Measurements from ENCODE around the gene ATOH8.
"Not testable (repeated sequence)": the region's sequence is repeated elsewhere in the genome, so short reads cannot be mapped to it uniquely, and the experiment has no call there.

The ATOH8 gene

DNA sequence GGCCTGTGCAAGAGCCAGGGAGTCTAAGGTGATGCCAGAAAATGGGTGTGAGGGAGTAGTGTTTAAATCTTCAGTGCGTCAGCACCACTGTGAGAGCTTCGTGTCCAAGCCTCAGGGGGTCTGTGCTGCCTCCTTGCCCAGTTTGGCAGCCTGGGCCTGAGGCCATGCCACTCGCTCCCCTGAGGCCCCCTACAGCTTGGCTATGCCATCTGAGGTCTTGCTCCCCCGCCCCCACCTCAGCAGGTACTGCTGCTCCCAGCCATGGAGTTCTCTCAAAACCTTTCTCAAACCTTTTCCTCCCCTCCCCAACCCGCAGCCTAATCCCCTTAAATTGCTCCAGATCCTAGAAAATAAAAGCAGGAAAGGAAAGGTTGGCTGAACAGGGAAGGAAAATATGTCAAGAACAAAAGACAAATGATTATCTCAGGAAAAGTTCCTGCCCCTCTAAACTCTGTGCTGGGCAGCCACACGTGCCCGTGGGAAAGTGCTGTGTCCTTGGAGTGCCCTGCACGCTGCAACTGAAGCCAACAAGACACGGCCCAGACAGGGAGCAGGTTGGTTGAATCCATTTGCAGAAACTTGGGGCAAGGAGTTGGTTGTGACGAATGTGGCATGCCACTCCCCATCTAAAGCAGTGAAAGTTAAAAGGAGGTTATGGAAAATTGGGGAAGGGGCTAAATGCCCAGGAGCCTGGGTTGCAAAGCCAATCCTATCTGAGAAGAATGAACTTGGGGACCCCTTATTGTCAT, 61.2 kb downstream of the ATOH8 start:
- DNase-seq (no peak), ATAC-seq (no peak)
- Mint-ChIP-seq H3K4me3 (no peak overlapping the region), H3K27ac (no peak overlapping the region), H3K9me3 (no peaks in the 10 kb centered on the region), H3K4me1 (no peaks in the 10 kb centered on the region), H3K27me3 (no peaks in the 10 kb centered on the region)

DNA sequence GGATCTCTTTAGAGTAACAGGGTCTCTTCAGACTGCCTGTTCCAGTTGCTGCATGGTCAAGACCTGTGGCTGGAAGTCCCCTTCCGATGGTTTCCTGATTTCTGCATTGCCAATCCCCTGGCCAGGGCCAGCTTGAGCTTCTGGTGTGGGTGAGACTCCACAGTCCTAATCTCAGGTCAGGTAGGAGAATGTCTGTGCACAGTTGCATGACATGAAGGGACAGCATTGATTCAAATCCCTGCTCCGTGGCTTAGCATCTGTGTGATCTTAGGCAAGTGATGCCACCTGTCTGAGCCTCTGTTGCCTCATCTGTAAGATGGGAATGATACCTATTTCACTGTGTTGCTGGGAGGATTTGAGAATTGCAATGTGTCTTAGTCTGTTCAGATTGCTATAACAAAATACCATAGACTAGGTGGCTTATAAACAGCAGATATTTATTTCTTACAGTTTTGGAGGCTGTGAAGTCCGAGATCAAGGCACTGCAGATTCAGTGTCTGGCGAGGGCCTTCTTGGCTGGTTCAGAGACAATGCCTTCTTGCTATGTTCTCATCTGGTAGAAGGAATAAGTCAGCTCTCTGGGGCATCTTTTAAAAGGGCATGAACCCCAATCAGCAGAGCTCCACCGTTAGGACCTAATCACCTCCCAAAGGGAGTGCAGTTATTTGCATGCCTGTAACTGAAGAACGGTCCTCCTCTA, 66.2 kb downstream of the ATOH8 start:
- H3K27ac Mint-ChIP-seq = no peak overlapping the region
- H3K9me3 Mint-ChIP-seq = no peaks in the 10 kb centered on the region
- ATAC-seq (no peak), DNase-seq (no peak)
- H3K4me3 Mint-ChIP-seq = no peak overlapping the region
- no peaks in the 10 kb centered on the region for H3K27me3 Mint-ChIP-seq
- H3K4me1 Mint-ChIP-seq = no peaks in the 10 kb centered on the region

DNA sequence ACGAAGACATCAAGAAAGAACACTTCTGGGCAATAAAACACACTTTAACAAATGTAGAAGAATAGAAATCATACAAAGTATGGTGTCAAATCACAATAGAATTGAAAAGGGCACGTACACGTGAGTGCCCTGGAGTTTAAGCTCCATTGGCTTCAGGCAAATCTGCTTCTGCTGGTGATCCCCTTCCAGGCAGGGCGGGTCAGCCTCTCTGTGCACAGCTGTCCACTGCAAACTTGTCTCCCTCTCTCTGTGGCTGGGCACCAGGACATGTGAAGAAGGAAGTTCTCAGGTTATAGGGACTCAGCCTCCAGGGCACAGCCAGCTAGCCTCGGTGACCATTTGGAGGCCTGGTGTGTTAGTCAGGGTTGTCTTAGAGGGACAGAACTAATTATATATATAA, 69.0 kb downstream of the ATOH8 start:
- H3K27ac Mint-ChIP-seq = no peak overlapping the region
- H3K27me3 Mint-ChIP-seq = no peaks in the 10 kb centered on the region
- DNase-seq = no peak
- H3K4me1 Mint-ChIP-seq = peaks cover 10% of the 10 kb centered on the region
- no peaks in the 10 kb centered on the region for H3K9me3 Mint-ChIP-seq
- no peak overlapping the region for H3K4me3 Mint-ChIP-seq
- no peak for ATAC-seq

DNA sequence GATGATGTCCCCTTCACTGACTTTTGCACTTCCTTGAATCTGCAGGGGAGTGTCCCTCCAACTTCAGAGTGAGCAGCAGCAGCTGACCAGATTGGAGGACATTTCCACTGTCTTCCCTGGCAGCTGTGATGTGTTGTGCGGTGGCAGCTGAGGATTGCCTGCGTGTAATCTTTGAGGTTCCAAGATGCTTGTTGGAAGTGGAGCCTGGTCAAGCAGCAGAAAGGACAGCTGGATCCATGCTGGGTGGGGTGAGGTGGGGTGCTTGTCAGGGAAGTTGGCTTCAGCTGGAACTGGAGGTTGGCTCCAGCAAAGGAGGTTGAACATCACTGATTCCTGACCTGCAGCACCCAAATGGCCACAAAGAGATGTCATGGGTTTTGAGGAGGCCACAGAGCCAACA, 70.2 kb downstream of the ATOH8 start:
- Mint-ChIP-seq H3K9me3 (no peaks in the 10 kb centered on the region), H3K4me3 (no peak overlapping the region), H3K27me3 (no peaks in the 10 kb centered on the region), H3K4me1 (peaks cover 18% of the 10 kb centered on the region), H3K27ac (peak overlapping the region in 1 of 2 donors; percentile 87)
- DNase-seq = no peak
- no peak for ATAC-seq

DNA sequence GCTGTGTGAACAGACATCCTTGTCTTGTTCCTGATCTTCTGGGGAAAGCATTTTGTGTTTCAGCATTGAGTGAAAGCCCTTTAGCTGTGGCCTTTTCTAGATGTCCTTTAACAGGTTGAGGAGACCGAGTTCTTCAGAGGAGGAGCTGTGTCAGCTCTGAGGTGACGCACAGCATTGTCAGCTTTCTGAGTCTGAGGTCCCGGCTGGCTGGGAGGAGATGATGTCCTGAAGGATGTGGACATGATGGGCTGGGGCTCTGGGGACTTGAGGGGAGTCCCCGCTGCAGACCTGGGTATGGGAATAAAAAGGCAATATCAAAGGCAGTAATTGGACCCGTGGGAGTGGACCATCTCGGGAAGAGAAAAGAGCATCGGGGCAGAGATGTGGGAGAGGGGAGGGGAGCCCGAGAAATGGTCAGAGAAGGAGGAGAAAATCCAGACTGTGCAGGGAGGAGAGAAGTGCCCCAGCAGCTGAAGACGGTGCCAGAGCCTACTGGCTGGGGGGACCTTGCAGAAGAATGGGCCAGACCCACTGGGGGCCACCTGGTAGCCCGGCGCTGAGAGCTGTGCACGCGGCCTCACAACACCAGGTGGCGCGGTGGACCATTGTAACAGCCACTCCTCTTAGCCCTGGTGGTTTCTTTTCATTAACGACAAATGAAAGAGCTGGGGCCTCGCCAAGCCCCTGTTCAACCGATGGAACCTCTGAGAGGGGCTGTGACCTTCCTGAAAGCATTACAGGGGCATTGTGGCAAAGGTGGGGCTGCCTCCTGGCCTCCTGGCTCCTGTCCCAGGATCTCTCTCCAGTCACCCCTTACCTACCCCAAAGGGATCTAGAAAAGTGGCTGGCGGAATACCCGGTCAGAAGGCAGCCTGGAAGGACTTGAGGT, 73.4 kb downstream of the ATOH8 start:
- peaks cover 40% of the 10 kb centered on the region for H3K4me1 Mint-ChIP-seq
- DNase-seq = peak; percentile 81 to 82
- H3K4me3 Mint-ChIP-seq = peak overlapping the region; percentile 30 to 35
- H3K27ac Mint-ChIP-seq = peak overlapping the region; percentile 43 to 81
- no peaks in the 10 kb centered on the region for H3K9me3 Mint-ChIP-seq
- peak; percentile 96 for ATAC-seq
- no peaks in the 10 kb centered on the region for H3K27me3 Mint-ChIP-seq

DNA sequence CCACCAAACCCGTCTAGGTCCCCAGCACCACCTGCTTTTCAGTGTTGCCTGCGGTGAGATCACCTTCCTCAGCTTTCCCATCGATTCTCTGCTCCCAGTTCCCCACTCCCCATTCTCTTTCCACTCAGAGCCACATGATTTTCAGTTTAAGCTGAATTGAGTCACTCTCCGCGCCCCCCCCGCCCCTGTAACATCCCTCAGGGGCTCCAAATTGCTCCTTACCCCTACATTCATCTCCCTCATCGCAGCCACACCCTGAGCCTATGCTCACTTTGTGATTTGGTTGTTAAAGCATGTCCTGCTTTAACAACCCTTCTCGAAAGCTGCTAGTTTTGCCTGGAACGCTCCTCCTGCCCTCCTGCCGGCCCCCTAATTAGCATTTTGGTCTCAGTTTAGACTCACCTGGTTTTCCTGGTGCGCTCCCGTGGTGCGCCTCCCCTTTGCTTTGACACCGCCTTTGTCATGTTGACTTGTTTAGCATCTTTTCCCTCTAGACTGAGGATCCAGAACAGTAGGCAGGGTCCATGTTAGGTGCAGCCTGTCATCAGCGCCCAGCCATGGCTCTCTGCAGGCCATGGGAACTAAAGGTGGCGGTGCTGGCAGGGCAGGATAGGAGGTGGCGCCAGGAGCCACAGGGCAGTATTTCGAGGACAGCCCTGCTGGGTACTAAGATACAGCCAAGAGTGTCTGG, 74.2 kb downstream of the ATOH8 start:
- H3K9me3 Mint-ChIP-seq = no peaks in the 10 kb centered on the region
- peak overlapping the region; percentile 17 to 30 for H3K4me3 Mint-ChIP-seq
- H3K27me3 Mint-ChIP-seq = no peaks in the 10 kb centered on the region
- peak overlapping the region; percentile 60 to 81 for H3K27ac Mint-ChIP-seq
- H3K4me1 Mint-ChIP-seq = peaks cover 41% of the 10 kb centered on the region
- DNase-seq (no peak), ATAC-seq (no peak)

DNA sequence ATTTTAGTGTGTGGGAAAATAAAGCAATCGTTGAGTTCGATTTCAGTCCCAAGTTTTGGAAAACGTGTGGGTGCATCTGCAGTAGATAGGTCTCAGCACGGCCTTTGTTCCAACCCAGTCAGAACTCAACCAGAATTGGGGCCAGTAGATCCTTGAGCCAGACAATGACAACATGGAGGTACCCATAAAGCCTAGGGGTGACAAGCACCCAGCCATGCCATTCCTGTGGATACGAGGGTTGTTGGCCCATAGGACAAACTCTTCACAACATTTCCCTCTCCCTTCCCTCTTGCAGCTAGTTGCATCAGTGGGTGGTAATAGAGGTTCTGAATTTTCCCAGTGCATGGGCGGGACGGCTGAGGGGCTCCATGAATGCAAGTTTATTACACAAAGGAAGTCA, 74.9 kb downstream of the ATOH8 start:
- Mint-ChIP-seq H3K27ac (no peak overlapping the region), H3K4me3 (no peak overlapping the region), H3K27me3 (no peaks in the 10 kb centered on the region), H3K4me1 (peaks cover 48% of the 10 kb centered on the region), H3K9me3 (no peaks in the 10 kb centered on the region)
- no peak for ATAC-seq
- DNase-seq = no peak

DNA sequence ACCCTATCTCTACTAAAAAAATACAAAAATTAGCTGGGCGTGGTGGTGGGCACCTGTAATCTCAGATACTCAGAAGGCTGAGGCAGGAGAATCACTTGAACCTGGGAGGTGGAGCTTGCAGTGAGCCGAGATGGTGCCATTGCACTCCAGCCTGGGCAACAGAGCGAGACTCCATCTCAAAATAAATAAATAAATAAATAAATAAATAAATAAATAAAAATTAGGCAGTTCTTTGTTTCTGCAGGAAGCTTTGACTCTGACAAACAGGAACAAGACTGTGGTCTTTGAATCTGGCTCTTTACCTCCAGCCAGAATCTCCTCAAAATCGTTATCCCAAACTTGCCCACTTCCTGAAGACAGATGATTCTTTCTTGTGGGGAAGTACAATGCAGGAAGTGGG, 75.6 kb downstream of the ATOH8 start:
- H3K9me3 Mint-ChIP-seq, H3K27ac Mint-ChIP-seq, H3K27me3 Mint-ChIP-seq, ATAC-seq, DNase-seq, H3K4me3 Mint-ChIP-seq: not testable (repeated sequence)
- H3K4me1 Mint-ChIP-seq = peaks cover 50% of the 10 kb centered on the region

DNA sequence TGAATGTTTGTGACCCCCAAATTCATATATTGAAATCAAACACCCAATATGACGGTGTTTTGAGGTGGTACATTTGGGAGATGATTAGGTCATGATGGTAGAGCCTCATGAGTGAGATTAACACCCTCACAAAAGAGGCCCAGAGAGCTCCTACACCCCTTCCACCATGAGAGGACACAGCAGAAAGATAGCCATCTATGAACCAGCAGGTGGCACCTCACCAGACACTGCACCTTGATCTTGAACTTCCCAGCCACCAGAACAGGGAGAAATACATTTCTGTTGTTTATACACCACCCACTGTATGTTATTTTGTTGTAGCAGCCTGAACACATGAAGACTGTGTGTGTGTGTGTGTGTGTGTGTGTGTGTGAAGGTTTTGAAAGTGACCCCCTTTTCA, 76.9 kb downstream of the ATOH8 start:
- DNase-seq = no peak
- Mint-ChIP-seq H3K9me3 (peaks cover 4 to 13% of the 10 kb centered on the region in 2 donors), H3K4me3 (no peak overlapping the region), H3K4me1 (peaks cover 50% of the 10 kb centered on the region), H3K27me3 (no peaks in the 10 kb centered on the region), H3K27ac (no peak overlapping the region)
- peak; percentile 62 for ATAC-seq

DNA sequence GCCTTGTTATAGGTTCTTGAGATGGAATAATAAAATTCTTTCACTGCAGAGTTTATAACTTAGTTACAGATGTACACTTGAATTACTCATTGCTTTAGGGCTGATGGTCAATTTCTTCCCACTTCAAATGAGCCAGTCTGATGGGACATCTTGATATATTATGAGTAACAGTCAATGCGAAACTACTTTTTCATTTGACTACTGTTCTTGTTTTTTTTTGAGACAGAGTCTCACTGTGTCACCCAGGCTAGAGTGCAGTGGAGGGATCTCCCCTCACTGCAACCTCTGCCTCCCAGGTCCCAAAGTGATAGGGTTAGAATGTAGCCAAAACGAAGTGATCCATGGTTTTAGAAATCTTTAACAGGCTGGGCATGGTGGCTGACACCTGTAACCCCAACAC, 77.9 kb downstream of the ATOH8 start:
- no peak for DNase-seq
- ATAC-seq = peak; percentile 56
- Mint-ChIP-seq H3K27me3 (no peaks in the 10 kb centered on the region), H3K9me3 (peaks cover 5 to 24% of the 10 kb centered on the region in 2 donors), H3K4me3 (no peak overlapping the region), H3K4me1 (peaks cover 50% of the 10 kb centered on the region), H3K27ac (no peak overlapping the region)

DNA sequence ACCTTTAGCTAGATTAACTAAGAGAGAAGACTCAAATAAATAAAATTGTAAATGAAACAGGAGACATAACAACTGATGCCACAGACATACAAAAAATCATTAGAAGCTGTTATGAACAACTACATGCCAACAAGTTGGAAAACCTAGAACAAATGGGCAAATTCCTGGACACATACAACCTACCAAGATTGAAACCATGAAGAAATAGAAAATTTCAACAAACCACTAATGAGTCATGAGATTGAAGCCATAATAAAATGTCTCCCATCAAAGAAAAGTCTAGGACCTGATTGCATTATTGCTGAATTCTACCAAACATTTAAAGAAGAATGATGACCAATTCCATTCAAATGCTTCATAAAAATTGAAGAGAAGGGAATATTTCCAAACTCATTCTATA, 80.7 kb downstream of the ATOH8 start:
- Mint-ChIP-seq H3K27me3 (no peaks in the 10 kb centered on the region), H3K4me1 (peaks cover 39% of the 10 kb centered on the region), H3K27ac (no peak overlapping the region), H3K4me3 (no peak overlapping the region), H3K9me3 (peaks cover 5 to 29% of the 10 kb centered on the region in 2 donors)
- DNase-seq = no peak
- ATAC-seq = no peak

Measured in stimulated activated naive CD8-positive, alpha-beta T cell treated with anti-CD3 and anti-CD28 coated beads, Interleukin-15, amount 100 ng/mL, for 72 hours (primary cell).